A549 (cell line): ENCODE measurements around the gene RAPGEF3. TPM values are rescaled to one million over a fixed set of nuclear protein-coding genes. Genes with fewer than 3 reads are reported as not detected.

Experiments
- ATAC-seq, 2 experiments: fragments of 200-7000 bp in 1 of 2; fragments of >200 bp in 1 of 2; cut with Nextera tagmentation in 1 of 2; cut with Tn5 transposase in 1 of 2; 3 replicates each; pipeline versions ENCODE4 v1.8.0 to v1.9.1; 2018 to 2020; ENCODE audit warnings: mild to moderate bottlenecking in 1 of 2, moderate library complexity in 1 of 2
- CTCF ChIA-PET: fragments of 300-600 bp; sonication (Branson Sonifier 250); formaldehyde crosslinking; extraction: SDS; loops from one replicate; lab custom pipeline; 2021; ENCODE audit warnings: antibody characterized with exemption, inconsistent platforms; lab: Yijun Ruan, JAX
- POLR2A ChIA-PET: fragments of 350-600 bp; formaldehyde crosslinking; extraction: SDS; loops from one replicate; lab custom pipeline; 2021; ENCODE audit warnings: antibody characterized with exemption, inconsistent platforms; lab: Yijun Ruan, JAX
- DNase-seq, 2 experiments: peaks; one replicate each; pipeline versions ENCODE4 v3.0.0 to v3.0.0-alpha.2; 2011 to 2016; ENCODE audit warnings: low read depth in 1 of 2, low spot score in 1 of 2
- FAIRE-seq: peaks from 2 replicates; lab custom pipeline; 2011; peaks lifted over from hg19 to GRCh38; lab: Jason Lieb, UNC
- H3K27ac ChIP-seq, 2 experiments: fragments of >200 bp; sonication (Bioruptor Twin); formaldehyde crosslinking; 3 replicates each; pipeline ENCODE4 v1.5.1; 2016 to 2017
- H3K4me1 ChIP-seq: fragments of >200 bp; sonication (Bioruptor Twin); formaldehyde crosslinking; 3 replicates; pipeline ENCODE4 v1.6.1; 2016
- H3K4me2 ChIP-seq: fragments of >200 bp; sonication (Bioruptor Twin); formaldehyde crosslinking; 3 replicates; pipeline ENCODE4 v1.6.1; 2016
- H3K4me3 ChIP-seq: fragments of >200 bp; sonication (Bioruptor Twin); formaldehyde crosslinking; 3 replicates; pipeline ENCODE4 v1.5.1; 2016
- H3K9me3 ChIP-seq: fragments of >200 bp; sonication (Bioruptor Twin); formaldehyde crosslinking; 3 replicates; pipeline ENCODE4 v1.6.1; 2016
- ATOH8 ChIP-seq: fragments of 250-450 bp; sonication (Bioruptor Pico); IDR thresholded peaks from 2 replicates; pipeline ENCODE4 v1.5.0; 2020; ENCODE audit warnings: low read depth, mild to moderate bottlenecking, moderate library complexity
- BHLHE40 ChIP-seq: IDR thresholded peaks from 2 replicates; pipeline ENCODE4 v1.6.1; 2012; ENCODE audit warnings: low read depth, low read length, inconsistent platforms
- CBX8 ChIP-seq: fragments of 200-600 bp; sonication (generic); IDR thresholded peaks from 2 replicates; pipeline ENCODE4 v1.6.1; 2016
- CHD2 ChIP-seq: fragments of 150-350 bp; IDR thresholded peaks from 2 replicates; pipeline ENCODE4 v1.6.1; 2014; ENCODE audit warnings: low read length; ENCODE audit not compliant: partially characterized antibody
- CTCF ChIP-seq: fragments of >200 bp; sonication (Bioruptor Twin); formaldehyde crosslinking; IDR thresholded peaks from 3 replicates; pipeline ENCODE4 v1.5.1; 2016
- EHMT2 ChIP-seq: fragments of 200-600 bp; sonication (generic); IDR thresholded peaks from 2 replicates; pipeline ENCODE4 v1.6.1; 2016; ENCODE audit warnings: antibody characterized with exemption, low read depth, mild to moderate bottlenecking, moderate library complexity
- ESRRA ChIP-seq: fragments of 150-350 bp; IDR thresholded peaks from 2 replicates; pipeline ENCODE4 v1.6.1; 2014; ENCODE audit warnings: mild to moderate bottlenecking, low read length, borderline replicate concordance
- FOXS1 ChIP-seq: fragments of 250-450 bp; sonication (Bioruptor Pico); IDR thresholded peaks from 2 replicates; pipeline ENCODE4 v1.5.0; 2020; ENCODE audit warnings: mild to moderate bottlenecking, moderate library complexity
- GATA3 ChIP-seq: IDR thresholded peaks from 2 replicates; pipeline ENCODE4 v1.6.1; 2012; ENCODE audit warnings: borderline replicate concordance
- HOXB13 ChIP-seq: fragments of 250-450 bp; sonication (Bioruptor Pico); IDR thresholded peaks from 2 replicates; pipeline ENCODE4 v1.5.0; 2020; ENCODE audit warnings: low read depth, mild to moderate bottlenecking, moderate library complexity
- KDM5A ChIP-seq: fragments of 200-600 bp; sonication (generic); IDR thresholded peaks from 2 replicates; pipeline ENCODE4 v1.6.1; 2016; ENCODE audit warnings: antibody characterized with exemption, mild to moderate bottlenecking
- NPAS2 ChIP-seq: fragments of 250-450 bp; sonication (Bioruptor Pico); IDR thresholded peaks from 2 replicates; pipeline ENCODE4 v1.8.0; 2022; ENCODE audit warnings: mild to moderate bottlenecking, moderate library complexity, borderline replicate concordance
- NR3C1 ChIP-seq: fragments of >200 bp; sonication (Bioruptor Twin); formaldehyde crosslinking; IDR thresholded peaks from 3 replicates; pipeline ENCODE4 v1.6.1; 2017
- RAD21 ChIP-seq, 2 experiments: fragments of >200 bp in 1 of 2; sonication (Bioruptor Twin) in 1 of 2; formaldehyde crosslinking in 1 of 2; IDR thresholded peaks in 1 of 2; conservative IDR thresholded peaks in 1 of 2; 2 replicates in 1 of 2; 3 replicates in 1 of 2; pipeline ENCODE4 v1.6.1; 2012 to 2018; ENCODE audit warnings: inconsistent platforms in 1 of 2
- RCOR1 ChIP-seq: fragments of 150-350 bp; IDR thresholded peaks from 2 replicates; pipeline ENCODE4 v1.6.1; 2014; ENCODE audit warnings: antibody characterized with exemption, low read length, low read depth
- REST ChIP-seq: fragments of 200-600 bp; sonication (generic); IDR thresholded peaks from 2 replicates; pipeline ENCODE4 v1.6.1; 2016; ENCODE audit warnings: antibody characterized with exemption, mild to moderate bottlenecking, moderate library complexity
- ZNF302 ChIP-seq: fragments of 250-450 bp; sonication (Bioruptor Pico); IDR thresholded peaks from 2 replicates; pipeline ENCODE4 v1.9.0; 2021; ENCODE audit warnings: inconsistent platforms, mild to moderate bottlenecking, moderate library complexity
- WGBS: methylation state at CpG from one replicate; pipeline ENCODE4 v1.1.6; 2017; ENCODE audit errors: missing lambda C conversion rate; 5-methylcytosine and 5-hydroxymethylcytosine counted together
- polyA plus RNA-seq, 4 experiments: library from polyadenylated mRNA; depleted of rRNA in 3 of 4; stranded (reverse); fragments of >200 nt; fragmentation: RNase III in 1 of 4; extraction: RNeasy Plus Mini Kit Qiagen cat#74134 plus additional on column Dnase treatment in 1 of 4; gene quantifications; 2 replicates in 3 of 4; 3 replicates in 1 of 4; pipeline ENCODE4 v1.2.3, GENCODE V29; 2011 to 2017

The RAPGEF3 gene
- polyA plus RNA-seq, 2 of the 4 experiments (the other 2 are of a cell fraction) = 0.70 to 0.89 TPM

- ChIA-PET POLR2A (no interaction called here), CTCF (interaction anchor here (1.2 to 59.0 kb wide), 7 partner anchors 10 to 73 kb away, joined by 3 to 1532 read pairs (median 117); partner anchors contain the start of genes ENDOU, RAPGEF3, RPAP3 and SLC48A1)
- ATAC-seq (no peak), FAIRE-seq (no peak), DNase-seq (no peak)
- Histone ChIP-seq H3K9me3 (no peaks in the 10 kb centered on the region), H3K4me1 (peaks cover 9% of the 10 kb centered on the region), H3K4me3 (no peak overlapping the region), H3K4me2 (no peak overlapping the region), H3K27ac (no peak overlapping the region)
- TF ChIP-seq RAD21 (conservative IDR thresholded peaks at IDR 0.05 in 1 of 2, IDR thresholded peaks at IDR 0.05 in 1 of 2) (no peak), GATA3 (no peak), NR3C1 (no peak), NPAS2 (CRISPR knock-in tag) (no peak), HOXB13 (CRISPR knock-in tag) (no peak), BHLHE40 (no peak), RCOR1 (no peak), FOXS1 (no peak), KDM5A (no peak), CTCF (no peak)
- 90% methylated on average over 17 of the region's 17 CpGs for WGBS
These were observed 24.5 kb upstream of the RAPGEF3 start for GRCh38 chr12:47783024-47783755.

- ChIA-PET POLR2A (interaction anchor here (1.1 kb wide), 1 partner anchor 41 kb away, joined by 4 read pairs; no protein-coding TSS in a partner anchor), CTCF (interaction anchor here (0.6 to 59.0 kb wide), 10 partner anchors 8 to 216 kb away, joined by 3 to 1532 read pairs (median 48); partner anchors contain the start of genes ENDOU, RAPGEF3, RPAP3 and SLC48A1)
- WGBS = 79% methylated on average over 8 of the region's 8 CpGs
- Histone ChIP-seq H3K4me2 (no peak overlapping the region), H3K4me1 (peaks cover 17% of the 10 kb centered on the region), H3K27ac (peak overlapping the region in 1 of 2 experiments; percentile 30; a peak in 2 of 6 replicates), H3K9me3 (no peaks in the 10 kb centered on the region), H3K4me3 (no peak overlapping the region)
- ATAC-seq = no peak
- DNase-seq = no peak
- no peak for TF ChIP-seq KDM5A
- no peak for TF ChIP-seq ATOH8 (CRISPR knock-in tag)
- TF ChIP-seq NR3C1 = no peak
- TF ChIP-seq HOXB13 (CRISPR knock-in tag) = no peak
- TF ChIP-seq ZNF302 = no peak
- no peak for TF ChIP-seq ESRRA
- no peak for TF ChIP-seq CBX8
- no peak for TF ChIP-seq CHD2
- no peak for TF ChIP-seq REST
- no peak for TF ChIP-seq EHMT2
- no peak for TF ChIP-seq GATA3
- no peak for FAIRE-seq
These were observed 23.7 kb upstream of the RAPGEF3 start for GRCh38 chr12:47782372-47782770.
